HK-2 (cell line): ENCODE measurements around the gene HOXC10.

Experiments
- DNase-seq: peaks from one replicate; pipeline ENCODE4 v3.0.0-alpha.2; 2018; ENCODE audit not compliant: unreplicated experiment

The HOXC10 gene

DNA sequence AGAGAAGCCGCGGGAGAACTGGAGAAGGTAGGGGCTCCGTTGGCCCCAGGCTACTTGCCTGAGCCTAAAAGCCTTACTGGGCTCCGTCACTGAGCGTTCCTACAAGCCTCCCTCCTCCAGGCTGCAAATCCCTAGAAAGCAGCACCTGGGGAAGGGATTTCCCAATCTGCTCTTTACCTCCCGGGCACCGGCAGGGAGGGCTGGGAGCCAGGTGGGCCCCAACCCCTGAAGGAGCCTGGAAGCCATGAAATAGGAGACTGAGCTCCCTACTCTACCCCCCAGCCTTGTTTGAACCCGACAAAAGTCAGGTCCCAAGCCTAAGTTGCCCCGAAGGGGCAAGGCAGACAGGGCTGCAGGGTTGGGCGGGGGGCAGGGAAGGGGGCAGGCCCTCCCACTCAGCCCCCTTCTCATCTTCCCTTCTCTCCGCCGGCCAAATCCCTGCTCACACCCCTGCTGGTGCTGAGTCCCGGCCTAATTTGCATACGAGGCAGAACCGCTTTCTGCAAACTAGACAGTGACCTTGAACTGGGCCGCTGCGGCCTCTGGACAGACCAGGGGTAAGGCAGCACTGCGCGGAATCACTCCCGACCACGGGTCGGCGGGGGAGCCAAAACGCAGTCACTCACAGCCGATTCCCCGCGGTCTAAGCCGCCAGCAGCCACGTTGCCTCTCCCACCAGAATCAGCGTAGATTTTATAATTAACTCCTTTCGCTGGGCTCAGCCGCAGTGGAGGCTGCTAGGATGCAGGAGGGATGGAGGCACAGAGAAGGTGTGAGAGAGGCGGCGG lies 34.0 kb upstream of the HOXC10 start:
- DNase-seq = no peak

DNA sequence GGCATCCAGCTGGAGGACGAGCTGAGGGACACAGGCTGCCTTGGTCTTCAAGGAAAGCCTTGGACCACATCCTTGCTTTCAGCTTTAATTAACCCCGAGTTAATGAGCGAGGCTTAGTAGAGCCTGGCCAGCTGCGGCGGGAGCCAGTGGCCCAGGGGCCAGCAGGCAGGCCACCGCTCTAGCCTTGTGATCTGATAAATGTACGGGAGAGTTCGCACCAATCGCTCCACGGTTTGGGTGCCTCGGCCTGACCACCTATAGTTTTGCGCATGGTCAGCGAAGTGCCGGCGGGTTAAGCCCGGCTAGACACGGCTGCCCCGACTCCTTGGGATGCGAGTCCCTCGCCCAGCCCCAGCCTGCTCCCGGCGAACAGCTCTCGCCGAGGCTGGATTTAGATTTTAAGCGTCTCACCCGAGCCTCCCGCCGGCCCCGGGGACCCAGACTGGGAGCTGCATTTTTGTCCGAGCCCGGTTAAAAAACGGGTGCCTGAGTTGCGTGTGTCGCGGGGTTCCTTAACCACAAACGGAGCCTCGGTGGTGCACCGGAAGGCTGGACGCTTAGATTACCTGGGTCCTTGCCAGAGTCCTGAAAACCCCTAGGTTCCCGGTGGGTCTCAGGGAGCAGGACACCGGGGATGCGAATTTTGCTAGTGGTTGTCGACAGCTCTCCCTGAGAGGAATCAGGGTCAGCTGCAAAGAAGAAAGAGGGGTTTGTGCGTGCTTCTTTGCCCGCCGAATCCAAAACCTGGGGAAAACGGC lies 33.2 kb upstream of the HOXC10 start:
- no peak for DNase-seq

DNA sequence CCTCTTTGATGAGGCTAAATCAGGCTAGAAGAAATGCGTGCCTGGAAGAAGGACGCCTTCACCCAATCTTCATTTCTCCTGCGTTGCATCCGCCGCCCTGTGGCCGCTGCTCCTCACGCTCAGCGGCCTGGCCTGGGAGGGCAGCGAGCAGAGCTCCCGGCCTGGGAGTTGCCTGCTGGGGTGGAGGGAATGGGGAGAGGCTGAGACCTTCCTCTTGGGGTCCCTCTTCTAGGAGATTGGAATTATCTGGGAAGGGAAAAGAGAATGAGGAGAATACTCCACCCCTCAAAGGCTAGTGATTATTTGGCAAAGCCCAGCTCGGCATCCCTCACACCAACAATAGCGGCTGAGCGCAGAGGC lies 32.6 kb upstream of the HOXC10 start:
- DNase-seq = no peak

DNA sequence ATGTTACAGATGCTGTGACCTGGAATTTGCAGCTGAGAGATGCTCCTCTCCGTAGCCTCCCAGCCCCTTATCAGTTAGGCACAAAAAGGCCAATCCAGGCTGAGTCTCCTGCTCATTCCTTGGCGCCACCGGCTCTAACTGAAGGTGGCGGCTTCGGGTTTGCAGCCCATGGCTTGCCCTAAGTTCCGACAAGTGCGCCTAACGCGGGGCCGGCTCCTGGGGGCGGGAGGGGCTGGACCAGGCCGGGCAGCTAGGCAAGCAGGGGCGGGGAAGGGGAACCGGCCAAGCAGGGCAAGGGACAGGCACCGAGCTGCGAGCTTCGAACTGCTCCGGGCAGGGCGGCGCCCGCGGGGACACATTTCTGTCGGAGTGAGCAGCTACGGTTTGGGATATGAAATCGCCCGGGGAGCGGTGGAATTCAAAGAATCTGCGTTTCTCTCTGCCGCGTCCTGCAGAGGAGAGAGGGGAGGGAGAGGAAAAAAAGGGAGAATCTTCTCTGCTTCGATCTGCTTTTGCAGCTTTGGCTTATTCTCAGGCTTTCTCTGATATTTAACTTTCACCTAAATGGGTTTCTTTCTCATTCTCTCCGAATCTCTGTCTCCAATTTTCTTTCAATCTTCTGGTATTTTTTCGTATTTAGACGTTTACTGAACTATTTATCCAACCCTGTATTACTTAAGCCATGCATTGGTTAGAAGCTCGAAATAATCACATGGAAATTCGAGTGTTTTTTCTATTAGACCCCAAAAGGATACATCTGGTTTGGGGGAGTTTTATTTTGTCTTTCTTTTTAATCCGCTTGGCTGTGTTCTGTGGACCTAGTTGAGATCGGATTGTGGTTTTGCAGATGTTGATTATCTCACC lies 31.8 kb upstream of the HOXC10 start:
- no peak for DNase-seq

DNA sequence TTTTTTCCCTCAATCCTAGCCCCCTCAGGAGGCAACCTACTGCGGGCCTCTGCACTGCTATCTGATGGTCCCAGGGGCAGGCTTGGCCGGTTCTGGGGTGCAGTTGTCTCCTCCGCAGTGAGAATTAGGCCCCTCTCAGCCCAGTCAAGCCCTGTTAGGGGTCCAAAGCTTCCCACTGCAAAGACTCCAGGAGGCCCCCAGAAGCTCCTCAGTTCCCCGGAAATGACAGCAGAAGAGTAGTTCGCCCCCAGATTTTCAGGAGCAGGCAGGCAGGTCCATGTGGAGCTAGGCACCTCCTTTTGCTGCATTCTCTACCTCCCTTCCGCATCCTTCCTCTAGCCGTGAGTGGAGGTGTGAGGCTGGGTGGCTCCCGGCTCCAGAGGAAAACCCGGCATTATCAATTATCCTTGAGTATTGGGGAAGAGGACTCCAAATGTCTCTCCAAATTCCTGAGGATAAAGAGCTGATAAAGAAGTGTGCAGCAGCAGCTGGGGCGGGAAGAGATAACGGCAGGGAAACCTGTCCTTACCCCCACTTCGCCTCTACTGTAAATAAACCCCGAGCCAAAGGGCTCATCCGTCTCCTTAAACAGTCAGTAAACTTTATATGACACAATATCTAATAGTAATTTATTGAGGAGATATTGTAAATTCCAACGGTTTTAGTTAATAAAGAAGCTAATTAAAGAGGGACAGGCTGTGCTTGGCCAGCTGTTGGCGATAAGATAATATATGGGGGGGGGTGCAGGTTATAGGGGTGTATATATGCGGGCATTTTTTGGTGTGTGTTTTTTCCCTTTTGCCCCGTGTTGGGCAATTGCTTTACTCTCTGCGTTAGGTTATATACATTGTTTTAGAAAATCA lies 30.9 kb upstream of the HOXC10 start:
- DNase-seq = no peak

DNA sequence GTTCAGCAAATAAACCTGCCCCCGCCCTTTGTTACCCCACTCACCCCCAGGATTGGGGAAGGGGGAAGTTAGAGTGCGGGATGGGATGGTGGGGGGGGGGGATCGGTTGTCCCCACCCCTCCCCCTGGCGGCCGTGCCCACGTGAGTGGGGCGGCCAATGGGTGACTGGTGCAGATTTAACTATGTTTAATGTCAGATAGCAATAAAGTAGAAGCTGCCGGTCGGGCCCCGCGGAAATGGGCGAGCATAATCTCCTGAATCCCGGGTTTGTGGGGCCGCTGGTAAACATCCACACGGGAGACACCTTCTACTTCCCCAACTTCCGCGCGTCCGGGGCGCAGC lies 30.3 kb upstream of the HOXC10 start, which contains the start of gene HOXC12:
HOXC12 (plus strand) TSS at position 210 of the 342 bp plus-strand sequence; CDS start at position 237, 27 bp downstream.
- DNase-seq = no peak

DNA sequence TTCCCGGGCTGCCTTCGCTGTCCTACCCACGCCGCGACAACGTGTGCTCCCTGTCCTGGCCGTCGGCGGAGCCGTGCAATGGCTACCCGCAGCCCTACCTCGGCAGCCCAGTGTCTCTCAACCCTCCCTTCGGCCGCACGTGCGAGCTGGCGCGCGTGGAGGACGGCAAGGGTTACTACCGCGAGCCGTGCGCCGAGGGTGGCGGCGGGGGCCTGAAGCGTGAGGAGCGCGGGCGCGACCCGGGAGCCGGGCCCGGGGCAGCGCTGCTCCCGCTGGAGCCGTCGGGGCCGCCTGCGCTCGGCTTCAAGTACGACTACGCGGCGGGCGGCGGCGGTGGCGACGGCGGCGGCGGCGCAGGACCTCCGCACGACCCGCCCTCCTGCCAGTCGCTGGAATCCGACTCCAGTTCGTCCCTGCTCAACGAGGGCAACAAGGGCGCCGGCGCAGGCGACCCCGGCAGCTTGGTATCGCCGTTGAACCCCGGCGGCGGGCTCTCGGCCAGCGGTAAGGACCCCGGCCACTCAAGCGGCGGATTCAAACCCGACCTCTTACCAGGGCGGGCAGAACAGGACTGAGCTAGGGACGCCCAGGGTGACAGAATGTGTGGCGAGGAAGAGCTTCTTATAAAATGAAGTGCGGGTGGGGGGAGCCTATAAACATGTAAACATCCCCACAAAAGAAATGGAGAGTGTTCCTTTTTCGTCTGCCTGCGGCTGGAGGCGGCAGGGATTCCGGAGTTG lies 29.7 kb upstream of the HOXC10 start:
- no peak for DNase-seq

DNA sequence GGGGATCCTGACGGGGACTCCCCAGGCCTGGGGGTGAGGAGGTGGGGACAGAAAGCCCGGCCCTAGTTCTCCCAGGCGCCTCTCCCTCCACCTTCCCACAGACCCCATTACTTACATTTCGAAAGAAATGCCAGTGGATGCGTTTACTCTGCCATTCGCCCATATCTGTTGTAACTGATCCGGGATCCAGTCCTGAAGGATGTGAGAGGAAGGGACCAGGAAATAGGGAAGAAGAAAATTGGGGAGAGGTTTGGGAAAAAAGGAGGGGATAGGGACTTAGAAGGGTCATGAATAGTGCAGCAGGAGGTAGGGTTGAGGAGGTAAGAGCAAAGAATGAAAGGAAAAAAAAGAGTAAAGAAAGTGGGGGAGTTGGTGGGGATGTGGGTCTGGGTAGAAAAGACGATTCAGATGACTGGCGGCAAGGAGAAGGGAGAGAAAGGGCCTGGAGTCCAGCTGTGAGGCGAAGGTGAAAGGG lies 29.1 kb upstream of the HOXC10 start:
- DNase-seq = no peak

DNA sequence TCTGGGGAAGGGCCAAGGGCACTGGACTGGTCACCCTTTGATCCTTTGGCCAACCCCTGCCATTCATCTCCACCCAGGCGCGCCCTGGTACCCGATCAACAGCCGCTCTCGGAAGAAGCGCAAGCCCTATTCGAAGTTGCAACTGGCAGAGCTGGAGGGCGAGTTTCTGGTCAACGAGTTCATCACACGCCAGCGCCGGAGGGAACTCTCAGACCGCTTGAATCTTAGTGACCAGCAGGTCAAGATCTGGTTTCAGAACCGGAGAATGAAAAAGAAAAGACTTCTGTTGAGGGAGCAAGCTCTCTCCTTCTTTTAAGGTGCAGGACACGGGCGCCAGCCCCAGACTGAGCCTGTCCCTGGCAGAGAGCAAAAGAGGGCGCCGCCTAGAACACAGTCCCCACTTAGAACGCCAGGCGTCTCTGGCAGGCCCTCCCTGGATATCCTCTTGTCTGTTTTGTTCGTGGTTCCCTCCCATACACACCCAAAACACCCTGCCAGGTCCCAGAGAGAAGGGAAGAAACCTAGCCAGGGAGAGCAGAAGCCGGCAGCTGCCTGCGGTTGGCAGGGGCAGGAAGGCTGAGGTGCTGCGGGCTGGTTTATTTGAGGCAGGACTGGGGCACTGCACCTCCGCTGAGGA lies 28.6 kb upstream of the HOXC10 start:
- no peak for DNase-seq

DNA sequence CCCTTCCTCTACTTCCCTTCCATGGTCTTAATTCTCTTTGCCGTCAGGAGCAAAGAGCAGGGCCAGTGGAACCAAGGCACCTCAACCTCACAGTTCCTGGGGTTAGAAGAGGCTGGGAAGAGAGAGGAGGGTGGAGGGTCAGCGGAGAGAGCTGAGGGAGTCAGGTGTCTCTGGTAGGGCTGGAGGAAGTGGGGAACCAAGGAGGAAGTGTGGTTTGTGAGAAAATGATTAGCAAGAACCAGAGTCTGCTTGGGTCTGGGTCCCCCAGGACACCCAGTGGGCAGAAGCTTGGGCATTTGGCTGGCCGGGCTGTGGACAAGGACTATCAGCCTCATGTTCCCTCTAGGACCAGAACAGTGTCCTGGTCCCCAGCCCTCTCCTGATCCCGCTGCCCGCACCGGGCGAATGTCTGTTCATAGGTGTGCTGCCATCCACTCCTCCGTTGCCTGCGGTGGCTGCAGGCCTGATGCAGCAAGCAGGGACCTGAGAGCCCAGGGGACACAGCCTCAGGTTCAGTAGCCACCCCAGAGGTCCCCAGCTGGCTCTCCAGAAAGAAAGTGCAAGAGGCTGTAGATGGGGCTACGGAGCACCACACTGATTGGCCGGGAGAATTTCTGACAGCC lies 27.9 kb upstream of the HOXC10 start:
- DNase-seq = no peak

DNA sequence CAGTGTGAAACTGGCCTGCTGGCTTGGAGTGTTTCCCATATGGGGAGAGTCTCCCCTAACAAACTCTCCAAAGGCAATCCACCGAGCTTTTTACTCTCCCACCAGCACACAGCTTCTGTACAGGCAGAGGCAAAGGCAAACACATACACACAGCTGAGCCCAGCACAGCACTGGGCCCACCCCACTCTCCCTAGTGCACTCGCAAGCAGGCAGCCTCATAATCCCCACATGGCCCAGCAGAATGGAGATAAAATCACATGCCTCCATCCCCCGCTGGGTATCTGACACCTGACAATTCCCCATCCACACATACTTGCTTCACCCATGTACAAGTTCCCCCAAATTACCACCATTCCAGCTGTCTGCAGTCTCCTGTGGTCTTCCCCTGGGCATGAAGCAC lies 26.8 kb upstream of the HOXC10 start:
- no peak for DNase-seq

DNA sequence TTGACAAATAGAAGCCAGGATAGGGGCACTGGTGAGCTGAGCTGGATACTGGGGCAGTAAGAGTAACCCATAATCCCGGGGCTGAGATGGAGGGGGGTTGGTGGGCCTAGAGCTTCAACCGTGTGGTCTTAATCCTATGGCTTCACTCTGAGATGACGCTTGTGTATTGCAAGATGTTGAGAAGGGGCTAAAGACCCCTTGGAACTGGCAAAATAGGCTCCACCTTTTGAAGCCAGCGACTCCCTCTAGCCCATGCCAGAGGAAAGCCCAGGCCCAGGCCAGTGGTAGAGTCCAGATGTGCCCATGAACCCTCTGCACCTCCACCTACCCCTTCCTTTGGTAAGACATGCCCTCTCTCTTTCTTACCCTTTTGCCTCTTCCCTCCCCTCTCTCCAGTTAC lies 25.6 kb upstream of the HOXC10 start:
- no peak for DNase-seq

DNA sequence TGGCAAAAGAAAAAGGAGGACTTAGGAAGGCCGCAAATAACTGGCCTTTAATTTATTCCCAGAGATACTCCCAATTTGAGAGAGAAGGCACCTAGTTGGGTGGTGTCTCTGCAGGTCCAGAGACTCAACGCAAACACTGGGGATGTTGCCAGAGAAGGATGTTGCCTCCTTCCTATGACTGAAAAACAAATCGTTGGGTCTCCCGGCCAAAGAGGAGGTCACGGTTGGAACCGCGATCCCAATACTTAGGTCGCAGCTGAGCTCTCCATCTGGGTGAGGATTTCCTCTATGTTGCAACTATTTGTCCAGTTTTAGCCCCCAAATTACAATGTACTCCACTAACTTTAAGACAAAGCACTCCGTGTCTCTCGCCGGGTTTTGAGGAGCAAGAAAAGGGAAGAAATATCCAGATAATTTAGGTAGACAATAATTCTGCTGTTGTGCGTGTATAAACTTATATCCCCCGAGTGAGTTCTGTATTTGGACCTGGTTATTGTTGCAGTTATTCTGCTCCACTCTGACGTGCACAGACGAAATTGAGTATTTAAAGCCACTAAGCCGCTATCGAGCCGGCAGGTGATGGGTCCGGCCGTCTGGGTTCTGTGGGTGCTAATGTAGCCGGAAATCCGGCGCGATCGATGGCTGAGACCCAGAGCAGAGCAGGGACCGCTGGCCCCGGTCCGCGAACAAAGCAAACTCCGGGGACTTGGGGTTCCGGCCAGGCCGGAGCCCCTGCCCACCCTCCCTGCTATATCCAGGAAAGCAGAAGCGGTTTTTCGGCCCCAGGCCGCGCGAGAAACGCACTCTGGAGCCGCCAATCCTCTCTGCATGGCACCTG lies 24.5 kb upstream of the HOXC10 start:
- no peak for DNase-seq

DNA sequence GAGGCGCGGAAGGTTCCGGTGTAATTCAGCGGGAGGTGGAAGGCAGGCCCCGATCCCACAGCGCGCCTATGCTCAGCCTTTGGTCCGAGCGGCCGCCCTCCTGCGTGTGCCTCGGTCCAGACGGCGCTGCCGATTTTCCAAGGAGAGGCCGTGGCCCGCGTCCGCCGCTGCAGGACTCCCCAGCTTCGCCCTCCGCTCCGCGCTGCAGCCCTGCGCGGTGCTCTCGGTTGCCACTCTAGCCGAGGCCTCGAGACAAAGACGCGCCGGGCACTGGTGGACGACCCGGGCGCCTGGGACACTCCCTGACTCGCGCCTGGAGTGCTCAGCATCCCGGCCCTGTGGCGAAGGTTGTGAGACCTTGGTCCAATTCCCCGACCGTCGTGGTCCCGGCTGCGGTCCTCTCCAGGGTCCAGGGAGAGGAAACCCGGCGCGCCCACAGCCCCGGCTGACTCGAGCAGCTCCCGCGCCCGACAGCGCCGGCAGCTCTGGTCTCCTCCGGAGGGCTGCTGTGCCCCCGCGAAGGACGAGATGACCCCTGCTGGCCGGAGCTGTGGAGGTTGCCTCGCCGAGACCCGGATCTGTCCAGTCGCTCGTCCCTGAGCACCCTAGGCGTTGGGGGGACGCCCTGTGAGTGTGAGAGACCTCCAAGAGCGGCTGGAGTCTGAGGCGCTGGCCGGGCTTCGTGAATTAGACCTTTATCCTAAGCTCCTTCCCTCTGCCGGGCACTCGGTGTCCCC lies 23.8 kb upstream of the HOXC10 start:
- no peak for DNase-seq

DNA sequence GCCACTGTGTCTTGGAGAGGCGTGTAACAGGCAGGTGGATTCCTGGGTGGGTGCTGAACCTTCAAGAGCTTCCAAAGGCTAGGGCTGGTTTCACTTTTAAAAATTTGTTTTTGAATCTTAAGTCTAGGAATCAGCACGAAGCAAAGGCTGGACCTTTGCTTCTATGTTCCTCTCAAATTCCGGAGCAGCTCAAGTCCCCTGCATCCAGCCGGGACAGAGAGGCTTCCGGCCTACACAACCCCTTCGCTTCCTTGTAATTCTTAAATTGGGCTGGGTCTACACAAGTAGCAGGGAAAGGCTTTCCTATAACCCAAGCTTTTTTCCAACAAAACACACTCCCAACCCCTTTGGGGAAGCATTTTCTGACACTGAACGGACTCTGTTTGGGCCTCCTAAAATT lies 21.9 kb upstream of the HOXC10 start:
- DNase-seq = no peak

DNA sequence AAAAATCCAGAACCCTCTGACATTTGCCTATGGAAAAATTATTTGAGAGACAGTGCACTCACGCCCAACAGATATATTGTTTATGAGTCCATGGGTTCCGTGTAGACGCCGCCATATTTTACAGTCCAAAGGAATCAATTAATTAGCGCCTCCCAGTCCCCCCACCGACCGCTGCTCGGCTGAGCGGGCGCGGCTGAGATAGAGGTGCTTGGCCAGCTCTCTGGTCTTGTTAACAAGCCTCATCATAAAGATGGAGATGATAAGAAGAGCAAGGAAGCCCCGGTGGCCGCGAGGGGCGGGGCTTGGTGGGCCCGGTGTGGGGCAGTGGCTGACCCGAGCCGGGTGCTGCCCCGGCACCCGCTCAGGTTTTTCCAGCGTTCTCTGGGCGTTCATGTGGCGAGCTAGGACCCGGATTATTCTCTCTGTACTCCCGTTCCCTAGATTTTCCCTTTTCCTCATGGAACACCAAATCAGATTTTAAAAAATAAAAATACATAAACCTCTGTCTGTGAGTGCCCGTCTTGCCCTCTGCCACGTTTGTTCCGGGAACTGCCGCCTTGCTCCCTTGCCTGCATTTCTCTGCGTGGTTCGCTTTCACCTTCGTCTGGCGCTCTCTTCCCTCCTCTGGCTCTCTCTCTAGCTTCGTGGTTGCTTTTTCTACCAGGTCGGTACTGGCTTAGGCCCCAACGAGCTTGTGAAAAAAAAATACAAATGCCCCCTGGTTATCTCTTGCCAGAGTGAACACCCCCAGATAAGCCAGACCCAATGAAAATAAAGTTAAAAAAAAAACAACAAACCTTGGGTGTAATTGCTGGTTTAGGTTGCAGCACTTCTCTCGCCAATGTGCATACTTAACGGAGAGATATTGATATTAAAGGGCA lies 21.3 kb upstream of the HOXC10 start:
- no peak for DNase-seq

DNA sequence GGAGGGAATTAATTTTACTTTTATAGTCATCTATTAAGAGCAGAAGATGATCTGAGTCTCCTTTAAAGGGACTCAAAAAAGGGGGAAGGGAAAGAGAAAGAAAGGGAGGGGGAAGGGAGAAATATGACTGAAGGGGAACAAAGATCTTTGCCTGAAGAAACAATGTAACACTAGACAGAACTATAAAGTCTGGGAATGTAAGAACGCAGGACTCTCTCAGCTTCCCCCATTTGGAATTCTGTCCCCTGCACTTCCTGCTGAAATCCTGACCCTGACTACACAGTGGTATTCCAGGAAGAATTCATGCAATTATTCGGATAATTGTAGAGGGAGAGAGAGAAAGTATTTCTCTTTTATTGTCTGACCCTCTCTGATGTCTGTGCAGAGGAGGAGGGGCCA lies 20.6 kb upstream of the HOXC10 start:
- DNase-seq = no peak
